HG03558 (cell line): ENCODE measurements around the gene FADS3.
"Not testable (repeated sequence)": the region's sequence is repeated elsewhere in the genome, so short reads cannot be mapped to it uniquely, and the experiment has no call there.

Experiments used
- ATAC-seq: cut with Tn5 transposase; IDR thresholded peaks from one replicate; pipeline ENCODE4 v1.9.1; 2021; ENCODE audit warnings: moderate number of reproducible peaks; ENCODE audit not compliant: unreplicated experiment; ENCODE audit errors: extremely low read depth

Gene FADS3

GRCh38 chr11:61882879-61883278, 8.5 kb downstream of the FADS3 start:
- no peak for ATAC-seq

GRCh38 chr11:61882267-61882666, 9.1 kb downstream of the FADS3 start:
- ATAC-seq: not testable (repeated sequence)

- ATAC-seq: no peak
These were observed 9.9 kb downstream of the FADS3 start for GRCh38 chr11:61881397-61881796.

- no peak for ATAC-seq
These were observed 10.9 kb downstream of the FADS3 start for GRCh38 chr11:61880454-61880853.

GRCh38 chr11:61880031-61880430, 11.3 kb downstream of the FADS3 start:
- ATAC-seq: no peak

- ATAC-seq: no peak
These were observed 12.2 kb downstream of the FADS3 start for GRCh38 chr11:61879152-61879551.

GRCh38 chr11:61875698-61876097, 15.6 kb downstream of the FADS3 start:
- no peak for ATAC-seq

GRCh38 chr11:61874853-61875252, 16.5 kb downstream of the FADS3 start:
- no peak for ATAC-seq

- no peak for ATAC-seq
These were observed 17.0 kb downstream of the FADS3 start for GRCh38 chr11:61874377-61874809.

GRCh38 chr11:61873588-61874376, 17.6 kb downstream of the FADS3 start:
- no peak for ATAC-seq

- ATAC-seq: no peak
These were observed 18.3 kb downstream of the FADS3 start for GRCh38 chr11:61872935-61873565.

- no peak for ATAC-seq
These were observed 20.2 kb downstream of the FADS3 start for GRCh38 chr11:61871158-61871597.

- no peak for ATAC-seq
These were observed 20.8 kb downstream of the FADS3 start for GRCh38 chr11:61870541-61871031.

GRCh38 chr11:61869708-61870451, 21.5 kb downstream of the FADS3 start:
- no peak for ATAC-seq

GRCh38 chr11:61869429-61869707, 22.0 kb downstream of the FADS3 start:
- no peak for ATAC-seq

- ATAC-seq: no peak
These were observed 22.5 kb downstream of the FADS3 start for GRCh38 chr11:61868571-61869428.

- ATAC-seq: no peak
These were observed 24.4 kb downstream of the FADS3 start for GRCh38 chr11:61866958-61867343.

- ATAC-seq: no peak
These were observed 25.0 kb downstream of the FADS3 start for GRCh38 chr11:61866231-61866957.
